NCI-H2029 (cell line): ENCODE results near the gene MAS1L.

ENCODE experiments used
- DNase-seq: peaks from one replicate; lab custom pipeline; 2025; lab: John Stamatoyannopoulos, UW

MAS1L gene

DNA sequence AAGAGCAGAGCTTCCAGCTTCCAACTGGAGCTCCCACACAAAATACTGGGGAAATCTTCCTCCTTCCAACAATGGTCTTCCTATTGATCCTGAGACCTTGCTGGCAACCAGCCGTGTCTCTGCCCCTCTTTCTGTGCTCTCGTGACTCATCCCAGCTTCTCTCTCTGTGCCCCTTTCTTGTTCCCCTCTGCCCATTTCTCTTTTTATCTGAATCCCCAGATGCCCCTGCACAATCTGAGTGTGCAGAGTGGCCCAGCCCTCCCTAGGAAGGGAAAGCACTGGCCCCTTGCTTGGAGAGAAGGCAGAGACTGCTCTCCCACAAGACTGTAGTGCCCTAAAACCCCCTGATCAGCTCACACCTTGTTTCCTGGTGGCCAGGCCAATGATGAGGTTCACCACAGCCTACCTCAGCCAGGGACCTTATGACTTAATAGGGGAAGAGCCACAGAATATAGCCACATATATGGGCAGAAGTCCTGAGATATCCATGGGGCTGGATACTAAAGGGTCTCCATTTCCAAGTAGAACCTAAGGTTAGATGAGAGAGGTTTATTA lies 23.1 kb upstream of the MAS1L start:
- no peak for DNase-seq

DNA sequence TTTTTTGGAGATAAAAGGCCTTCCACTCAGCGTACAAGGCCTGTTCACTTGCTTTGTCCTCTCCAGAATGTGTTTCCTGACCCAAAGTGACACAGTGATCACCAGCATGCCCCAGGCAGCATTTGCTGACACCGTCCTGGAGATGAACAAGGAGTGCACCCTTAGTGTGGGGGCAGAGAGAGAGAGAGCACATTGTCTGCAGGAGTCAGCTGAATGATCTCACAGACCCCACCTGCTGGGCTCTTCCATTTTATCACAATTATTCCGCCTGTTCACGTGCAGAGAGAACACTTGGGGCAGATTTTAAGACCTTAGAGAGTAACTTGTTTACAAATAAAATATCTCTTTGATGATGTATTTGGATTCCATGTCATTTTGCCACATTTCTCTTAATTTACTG lies 22.4 kb upstream of the MAS1L start:
- DNase-seq, result no peak

DNA sequence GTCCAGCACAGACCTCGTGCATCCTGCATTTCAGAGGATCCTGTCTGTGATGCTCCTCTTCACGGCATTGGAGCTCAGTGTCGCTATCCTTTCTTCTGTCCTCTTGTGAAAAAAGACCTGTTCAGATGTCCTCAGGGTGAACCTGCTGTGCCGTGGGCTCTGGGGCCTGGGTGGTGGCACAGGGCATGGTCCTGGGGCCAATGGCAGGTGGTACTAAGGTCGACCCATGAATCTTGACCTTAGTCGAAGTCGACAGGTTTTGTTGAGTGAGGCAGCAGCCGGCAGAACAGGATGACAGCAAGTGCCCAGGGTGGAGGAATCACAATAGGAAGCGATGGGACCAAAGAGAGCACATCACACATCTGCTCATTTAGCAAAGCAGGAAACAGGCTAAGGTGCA lies 22.0 kb upstream of the MAS1L start:
- no peak for DNase-seq

DNA sequence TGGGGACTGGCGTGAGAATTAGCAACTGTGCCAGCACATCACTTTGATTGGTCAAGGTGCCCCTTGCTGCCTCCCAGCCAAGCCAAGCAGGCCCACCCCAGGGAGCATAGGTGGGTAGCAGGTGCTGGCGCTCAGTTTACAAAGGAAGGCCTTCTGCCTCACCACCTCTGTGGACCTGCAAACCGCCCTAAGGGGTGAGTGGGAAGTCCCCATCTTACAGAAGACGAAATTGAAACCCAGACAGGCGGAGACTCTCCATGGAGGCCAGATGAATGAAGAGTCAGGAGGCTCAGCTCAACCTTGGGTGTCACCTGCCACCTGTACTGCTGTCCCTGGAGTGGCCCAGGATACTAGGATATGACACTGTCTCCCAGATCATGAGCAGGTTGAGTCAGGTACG lies 21.5 kb upstream of the MAS1L start:
- no peak for DNase-seq

DNA sequence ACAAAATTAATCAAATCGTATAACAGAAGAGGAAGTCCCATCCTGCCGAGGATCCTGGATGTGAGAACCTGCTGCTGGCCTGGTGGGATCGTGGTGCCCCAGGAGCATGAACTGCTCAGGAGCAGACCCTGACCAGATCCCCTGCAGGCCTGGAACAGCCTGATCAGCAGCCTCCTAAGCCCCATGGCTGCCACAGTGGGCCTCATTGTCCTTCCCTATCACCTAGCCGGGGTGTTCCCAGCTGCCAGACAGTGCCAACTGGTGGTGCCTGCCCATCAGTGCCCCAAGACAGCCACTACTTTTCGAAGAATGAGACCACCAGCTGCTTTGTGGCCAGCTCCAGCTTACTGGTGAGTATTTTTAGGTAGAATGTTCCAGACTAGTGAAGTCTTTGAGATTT lies 19.6 kb upstream of the MAS1L start:
- no peak for DNase-seq

DNA sequence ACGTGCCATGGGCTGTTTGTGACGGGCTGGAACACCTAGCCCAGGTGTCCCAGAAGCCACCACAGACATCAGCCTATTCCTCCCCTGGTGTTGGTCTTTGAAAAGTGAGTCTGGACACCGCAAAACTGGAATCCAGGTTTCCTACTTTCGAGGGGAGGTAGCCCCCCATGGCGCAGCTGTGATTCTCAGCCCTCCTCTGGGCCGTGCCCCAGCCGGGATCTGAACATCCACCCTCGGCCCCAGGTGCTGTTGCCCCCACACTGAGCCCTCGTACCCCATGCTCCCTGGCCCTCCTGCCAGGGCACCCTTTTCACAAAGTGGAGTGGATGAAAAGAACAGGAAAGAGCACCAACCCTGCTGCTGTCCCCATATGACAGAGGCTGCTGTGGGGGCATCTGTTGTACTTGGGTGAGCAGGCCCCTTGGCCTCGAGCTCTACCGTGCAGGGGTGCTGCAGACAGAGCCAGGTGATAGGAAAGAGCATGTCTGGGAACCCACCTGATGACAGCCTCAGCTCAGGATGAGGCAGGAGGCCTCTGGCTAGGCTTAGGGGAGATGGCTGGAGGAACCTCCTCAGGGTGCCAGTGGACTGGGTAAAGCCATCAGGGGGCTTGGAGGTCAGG lies 18.8 kb upstream of the MAS1L start:
- DNase-seq, result no peak

DNA sequence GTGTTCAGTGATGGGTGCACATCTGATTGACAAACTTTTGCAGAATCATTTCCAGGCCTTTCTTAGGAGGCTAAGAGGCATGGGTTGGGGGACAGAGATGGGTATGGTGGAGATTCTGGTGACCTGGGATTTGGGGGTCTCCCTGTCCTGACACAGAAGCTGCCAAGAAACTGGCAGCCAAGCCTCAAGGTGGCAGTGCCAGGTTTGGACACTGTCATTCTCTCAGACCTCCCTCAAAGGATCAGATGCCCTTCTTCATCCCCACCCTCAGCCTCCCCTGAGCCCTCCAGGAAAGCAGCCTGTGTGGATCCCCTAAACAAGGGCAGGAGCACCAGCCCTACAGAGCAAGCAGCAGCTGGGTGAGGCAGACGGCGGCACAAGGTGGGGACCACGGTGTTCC lies 18.1 kb upstream of the MAS1L start:
- DNase-seq, result no peak

- DNase-seq, result no peak
Measured at GRCh38 chr6:29504961-29505360, 17.2 kb upstream of the MAS1L start.

- DNase-seq, result no peak
Measured at GRCh38 chr6:29502597-29502996, 14.8 kb upstream of the MAS1L start.

DNA sequence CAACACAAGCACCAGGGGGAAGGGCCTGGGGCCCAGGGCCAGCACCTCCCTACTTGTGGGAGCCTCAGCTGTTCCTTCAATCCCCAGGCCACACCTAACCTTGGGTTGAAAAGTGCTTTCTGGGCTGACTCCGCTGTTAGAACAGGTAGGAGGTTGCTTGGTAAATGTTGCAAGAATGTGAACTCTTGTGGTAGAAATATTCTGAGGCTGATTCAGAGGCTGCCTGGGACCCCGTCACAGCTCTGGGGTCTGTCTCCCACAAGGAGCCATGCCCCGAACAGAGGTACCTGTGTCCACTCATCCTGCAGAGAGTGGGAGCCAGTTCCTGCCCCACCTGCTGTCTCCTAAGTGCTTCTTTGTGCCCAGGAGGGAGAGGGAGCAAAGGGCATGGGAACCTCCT lies 14.4 kb upstream of the MAS1L start:
- no peak for DNase-seq

- no peak for DNase-seq
Measured at GRCh38 chr6:29501106-29501505, 13.3 kb upstream of the MAS1L start.

GRCh38 chr6:29500594-29500993 lies 12.8 kb upstream of the MAS1L start:
- DNase-seq, result no peak

DNA sequence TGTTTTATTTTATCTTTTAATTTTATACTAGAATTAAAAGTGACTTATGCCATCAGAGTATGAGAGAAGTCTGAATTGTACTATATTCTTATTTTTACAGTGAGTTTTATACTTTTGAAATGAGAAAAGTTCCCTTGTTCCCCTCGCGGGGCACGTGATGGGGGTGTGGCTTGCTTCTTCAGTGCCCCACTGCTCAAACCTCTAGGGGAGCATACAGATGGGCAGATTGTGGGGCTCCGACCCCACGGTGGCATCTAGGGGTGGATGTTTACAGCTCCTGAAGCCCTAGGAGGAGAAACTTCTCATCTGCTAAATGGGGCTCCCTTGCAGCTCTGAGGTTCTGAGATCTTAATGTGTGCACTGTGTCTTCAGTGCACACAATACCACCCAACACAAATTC lies 11.9 kb upstream of the MAS1L start:
- DNase-seq, result no peak

- DNase-seq, result no peak
Measured at GRCh38 chr6:29496961-29497360, 9.2 kb upstream of the MAS1L start.

- DNase-seq, result no peak
Measured at GRCh38 chr6:29495571-29495970, 7.8 kb upstream of the MAS1L start.

DNA sequence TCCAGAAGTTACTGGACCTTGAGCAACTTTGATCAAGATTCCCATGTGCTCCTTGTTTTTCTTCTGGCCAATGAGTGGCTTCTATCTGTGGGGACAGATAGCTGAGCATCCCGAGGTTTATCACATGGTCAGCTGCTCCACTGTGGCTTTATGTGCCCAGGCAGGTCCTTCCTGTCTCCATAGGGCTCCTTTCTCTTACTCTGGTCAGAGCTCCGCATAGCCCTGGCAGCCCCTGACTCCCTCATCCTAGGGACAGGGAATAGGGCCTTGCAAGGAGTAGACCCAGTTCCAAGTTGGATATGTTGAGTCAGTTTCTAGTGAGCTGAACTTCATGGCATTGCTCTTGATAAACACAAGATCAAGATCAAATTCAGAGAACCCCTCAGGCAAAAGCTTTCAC lies 6.4 kb upstream of the MAS1L start:
- DNase-seq, result no peak

DNA sequence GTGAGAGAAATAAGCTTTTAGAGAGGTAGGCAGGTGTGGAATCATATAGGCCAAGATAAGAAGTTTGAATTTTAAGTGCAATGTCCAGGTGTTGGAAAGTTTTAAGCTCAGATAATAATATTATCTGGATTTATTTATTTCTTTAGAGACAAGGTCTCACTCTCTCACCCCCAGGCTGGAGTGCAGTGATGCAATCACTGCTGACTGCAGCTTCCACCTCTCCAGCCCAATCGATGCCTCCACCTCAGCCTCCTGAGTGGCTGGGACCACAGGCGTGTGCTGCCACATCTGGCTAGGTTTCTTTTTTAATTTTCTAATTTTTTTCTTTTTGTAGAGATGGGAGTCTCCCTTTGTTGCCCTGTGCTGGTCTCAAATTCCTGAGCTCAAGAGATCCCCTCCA lies 5.5 kb upstream of the MAS1L start:
- no peak for DNase-seq

GRCh38 chr6:29491574-29491973 lies 3.8 kb upstream of the MAS1L start:
- DNase-seq, result no peak

- no peak for DNase-seq
Measured at GRCh38 chr6:29490552-29490951, 2.8 kb upstream of the MAS1L start.

DNA sequence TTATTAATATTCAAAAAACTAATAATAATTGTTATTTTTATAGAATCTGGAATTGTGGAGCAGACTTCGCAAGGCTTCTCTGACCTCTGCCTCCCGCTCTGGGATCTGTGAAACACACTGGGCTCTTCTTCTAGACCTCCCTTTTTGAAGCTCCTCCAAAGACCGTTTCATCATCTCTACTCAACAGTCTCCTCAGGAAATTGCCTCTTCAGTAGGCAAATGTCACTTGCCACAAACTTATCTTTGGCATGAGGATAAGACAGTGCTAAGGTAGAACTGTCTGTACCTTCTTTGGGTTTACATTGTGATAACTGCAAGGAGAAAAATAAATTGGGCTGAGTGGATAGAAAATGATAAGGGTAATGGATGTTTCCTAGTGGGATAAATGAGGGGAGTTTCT lies 2.3 kb upstream of the MAS1L start:
- DNase-seq, result no peak

DNA sequence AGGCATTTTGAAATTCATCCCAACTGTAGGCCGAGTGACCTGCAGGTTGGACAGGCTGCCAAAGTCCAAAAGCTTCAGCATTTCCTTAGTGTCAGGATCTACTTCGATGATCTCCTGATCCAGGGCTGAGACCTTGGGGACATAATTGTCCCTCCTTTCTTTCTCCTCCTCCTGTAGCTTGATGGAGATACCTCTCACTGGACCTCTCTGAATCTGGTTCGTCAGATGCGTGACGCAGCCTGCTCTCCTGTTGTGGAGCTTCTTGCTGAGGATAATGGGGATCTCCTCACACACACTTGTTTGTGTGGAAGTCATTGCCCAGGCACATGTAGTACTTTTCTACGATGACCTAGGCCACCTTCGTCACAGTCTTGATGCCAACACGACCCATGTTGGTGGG lies 1.5 kb upstream of the MAS1L start:
- DNase-seq, result no peak

GRCh38 chr6:29488874-29489273 lies 1.1 kb upstream of the MAS1L start:
- DNase-seq, result no peak

GRCh38 chr6:29487131-29487530 lies 625 bp downstream of the MAS1L start:
- no peak for DNase-seq

GRCh38 chr6:29486577-29486976 lies 1.2 kb downstream of the MAS1L start:
- DNase-seq, result no peak

DNA sequence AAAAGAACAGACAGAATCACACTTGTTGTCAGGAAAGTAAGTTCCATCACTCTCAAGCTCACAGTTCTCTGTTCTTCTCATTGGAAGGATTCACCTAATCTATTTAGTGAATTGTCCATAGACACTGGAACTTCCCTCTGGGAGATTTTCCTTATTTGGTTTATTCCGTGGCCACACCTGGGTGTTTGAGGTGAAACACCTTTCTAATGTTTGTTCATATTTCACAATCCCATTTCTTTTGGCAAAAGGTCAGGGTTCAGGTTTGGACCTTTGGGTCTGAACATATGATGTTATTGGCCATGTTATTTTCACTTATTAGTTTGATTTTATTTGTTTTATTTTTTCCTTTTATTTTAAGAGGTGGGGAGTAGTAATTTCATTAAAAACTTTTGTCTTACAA lies 4.0 kb downstream of the MAS1L start:
- no peak for DNase-seq
